Type B pancreatic cell (in vitro differentiated cells): Measurements from ENCODE around the gene RPL13A. TPM values are rescaled to one million over a fixed set of nuclear protein-coding genes. Genes with fewer than 3 reads are reported as not detected.
"Not testable (repeated sequence)": the region's sequence is repeated elsewhere in the genome, so short reads cannot be mapped to it uniquely, and the experiment has no call there.

Source experiments
- DNase-seq: peaks from one replicate; pipeline ENCODE4 v3.0.0; 2021; ENCODE audit warnings: mixed read lengths; ENCODE audit not compliant: unreplicated experiment; ENCODE audit errors: extremely low spot score
- H3K27ac Mint-ChIP-seq: 2 replicates; pipeline ENCODE4 v1.8.0; 2021; ENCODE audit warnings: mild to moderate bottlenecking, mixed read lengths
- H3K27me3 Mint-ChIP-seq: 2 replicates; pipeline ENCODE4 v1.8.0; 2021; ENCODE audit warnings: mixed read lengths
- H3K36me3 Mint-ChIP-seq: 2 replicates; pipeline ENCODE4 v1.8.0; 2021; ENCODE audit warnings: mixed read lengths
- H3K4me1 Mint-ChIP-seq: one replicate; pipeline ENCODE4 v1.8.0; 2021; ENCODE audit warnings: mixed read lengths; ENCODE audit not compliant: unreplicated experiment
- H3K4me3 Mint-ChIP-seq: 2 replicates; pipeline ENCODE4 v1.8.0; 2021; ENCODE audit warnings: mild to moderate bottlenecking, mixed read lengths
- H3K9me3 Mint-ChIP-seq: 2 replicates; pipeline ENCODE4 v1.8.0; 2021; ENCODE audit warnings: mixed read lengths
- total RNA-seq: library from RNA; stranded (reverse); gene quantifications from 2 replicates; pipeline ENCODE4 v1.2.1, GENCODE V29; 2021; ENCODE audit warnings: low replicate concordance
- TF ChIP-seq, protein P1 (sequence below): fragments of 200-600 bp; sonication (generic); conservative IDR thresholded peaks from 2 replicates; pipeline ENCODE4 v1.5.0; 2021; ENCODE audit warnings: antibody characterized with exemption, mild to moderate bottlenecking

RPL13A gene
- total RNA-seq, 1 donor from 2014 or later: 3,274 TPM

DNA sequence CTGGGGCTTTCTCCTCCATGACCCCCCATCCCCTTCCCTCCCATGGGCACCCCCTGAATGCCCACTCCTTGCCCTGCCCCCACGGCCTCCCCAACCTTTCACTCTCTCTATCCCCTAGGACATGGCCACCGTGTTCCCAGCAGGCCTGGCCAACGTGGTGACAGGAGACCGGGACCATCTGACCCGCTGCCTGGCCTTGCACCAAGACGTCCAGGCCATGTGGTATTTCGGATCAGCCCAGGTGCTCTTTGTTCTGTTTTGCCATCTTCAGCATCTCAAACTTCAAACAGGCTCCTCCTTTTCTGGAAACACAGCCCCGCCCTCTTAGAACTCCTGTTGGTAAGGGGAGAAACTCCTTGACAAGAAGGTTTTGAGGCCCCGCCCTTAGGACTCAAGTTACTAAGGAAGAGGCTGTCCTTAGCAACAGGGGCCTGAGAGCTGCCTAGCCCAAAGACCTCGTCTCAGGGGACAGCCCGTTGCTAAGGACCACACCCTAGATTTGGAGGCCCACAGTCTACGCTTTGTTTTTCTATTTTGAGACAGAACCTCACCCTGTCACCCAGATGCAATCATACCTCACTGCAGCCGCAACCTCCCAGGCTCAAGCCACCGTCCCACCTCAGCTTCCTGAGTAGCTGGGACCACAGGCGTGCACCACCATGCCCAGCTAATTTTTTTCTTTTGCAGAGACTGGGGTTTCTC, 18.5 kb upstream of the RPL13A start:
- H3K36me3 Mint-ChIP-seq: peaks cover 6% of the 10 kb centered on the region
- H3K9me3 Mint-ChIP-seq: no peaks in the 10 kb centered on the region
- no peak for DNase-seq
- H3K27ac Mint-ChIP-seq: peak overlapping the region; percentile 97
- peaks cover 7% of the 10 kb centered on the region for H3K4me1 Mint-ChIP-seq
- TF ChIP-seq, protein P1, sequence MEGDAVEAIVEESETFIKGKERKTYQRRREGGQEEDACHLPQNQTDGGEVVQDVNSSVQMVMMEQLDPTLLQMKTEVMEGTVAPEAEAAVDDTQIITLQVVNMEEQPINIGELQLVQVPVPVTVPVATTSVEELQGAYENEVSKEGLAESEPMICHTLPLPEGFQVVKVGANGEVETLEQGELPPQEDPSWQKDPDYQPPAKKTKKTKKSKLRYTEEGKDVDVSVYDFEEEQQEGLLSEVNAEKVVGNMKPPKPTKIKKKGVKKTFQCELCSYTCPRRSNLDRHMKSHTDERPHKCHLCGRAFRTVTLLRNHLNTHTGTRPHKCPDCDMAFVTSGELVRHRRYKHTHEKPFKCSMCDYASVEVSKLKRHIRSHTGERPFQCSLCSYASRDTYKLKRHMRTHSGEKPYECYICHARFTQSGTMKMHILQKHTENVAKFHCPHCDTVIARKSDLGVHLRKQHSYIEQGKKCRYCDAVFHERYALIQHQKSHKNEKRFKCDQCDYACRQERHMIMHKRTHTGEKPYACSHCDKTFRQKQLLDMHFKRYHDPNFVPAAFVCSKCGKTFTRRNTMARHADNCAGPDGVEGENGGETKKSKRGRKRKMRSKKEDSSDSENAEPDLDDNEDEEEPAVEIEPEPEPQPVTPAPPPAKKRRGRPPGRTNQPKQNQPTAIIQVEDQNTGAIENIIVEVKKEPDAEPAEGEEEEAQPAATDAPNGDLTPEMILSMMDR: no peak
- H3K4me3 Mint-ChIP-seq: peak overlapping the region; percentile 79
- peaks cover 3% of the 10 kb centered on the region for H3K27me3 Mint-ChIP-seq

DNA sequence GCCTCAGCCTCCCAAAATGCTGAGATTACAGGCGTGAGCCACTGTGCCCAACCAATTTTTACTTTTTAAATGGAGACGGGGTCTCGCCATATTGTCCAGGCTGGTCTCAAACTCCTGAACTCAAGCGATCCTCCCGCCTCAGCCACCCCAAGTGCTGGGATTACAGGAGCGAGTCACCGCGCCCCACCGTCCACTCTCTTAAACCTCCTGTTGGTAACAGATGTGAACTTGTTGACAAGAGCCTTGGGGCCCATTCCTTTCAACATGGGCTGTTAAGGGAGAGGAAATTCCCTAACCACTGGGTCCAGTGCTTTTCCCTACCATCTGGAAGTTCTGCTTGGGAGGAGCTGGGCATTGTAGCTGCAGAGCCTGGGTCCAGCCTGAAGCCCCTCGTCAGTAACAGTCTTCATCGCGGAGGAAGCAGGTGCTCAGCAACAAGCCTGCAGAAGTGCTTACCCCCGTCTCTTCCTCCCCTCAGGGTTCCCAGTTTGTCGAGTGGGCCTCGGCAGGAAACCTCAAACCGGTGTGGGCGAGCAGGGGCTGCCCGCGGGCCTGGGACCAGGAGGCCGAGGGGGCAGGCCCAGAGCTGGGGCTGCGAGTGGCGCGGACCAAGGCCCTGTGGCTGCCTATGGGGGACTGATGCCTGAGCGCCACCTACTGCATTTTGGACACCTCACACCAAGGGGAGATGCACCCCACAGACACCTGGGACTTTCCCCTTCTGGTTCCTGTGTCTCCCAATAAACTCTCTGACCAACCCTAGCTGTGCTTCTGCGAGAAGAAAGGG, 17.4 kb upstream of the RPL13A start:
- H3K27me3 Mint-ChIP-seq: peaks cover 9% of the 10 kb centered on the region
- H3K27ac Mint-ChIP-seq: no peak overlapping the region
- TF ChIP-seq, protein P1: no peak

DNA sequence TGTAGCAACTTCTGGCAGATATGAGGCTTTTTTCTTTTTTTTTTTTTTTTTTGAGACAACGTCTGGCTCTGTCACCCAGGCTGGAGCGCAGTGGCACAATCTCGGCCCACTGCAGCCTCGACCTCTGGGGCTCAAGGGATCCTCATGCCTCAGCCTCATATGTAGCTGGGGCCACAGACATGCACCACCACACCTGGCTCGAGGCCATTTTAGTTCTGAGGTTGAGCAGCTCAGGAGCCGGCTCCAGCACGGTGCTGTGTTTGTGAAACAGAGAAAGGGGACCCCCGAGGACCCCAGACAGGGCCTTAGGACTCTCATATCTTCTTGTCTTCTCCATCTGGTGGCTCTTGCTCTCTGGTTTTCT, 16.8 kb upstream of the RPL13A start:
- Mint-ChIP-seq H3K27me3 (peaks cover 14% of the 10 kb centered on the region), H3K9me3 (no peaks in the 10 kb centered on the region), H3K4me3 (no peak overlapping the region), H3K4me1 (peaks cover 7% of the 10 kb centered on the region), H3K27ac (no peak overlapping the region), H3K36me3 (peaks cover 6% of the 10 kb centered on the region)
- TF ChIP-seq, protein P1: no peak
- no peak for DNase-seq

More for the DNA sequence above, 17.4 kb upstream of the RPL13A start:
- no peak for DNase-seq
- no peak overlapping the region for H3K4me3 Mint-ChIP-seq
- H3K36me3 Mint-ChIP-seq: peaks cover 6% of the 10 kb centered on the region
- H3K4me1 Mint-ChIP-seq: peaks cover 7% of the 10 kb centered on the region
- no peaks in the 10 kb centered on the region for H3K9me3 Mint-ChIP-seq

DNA sequence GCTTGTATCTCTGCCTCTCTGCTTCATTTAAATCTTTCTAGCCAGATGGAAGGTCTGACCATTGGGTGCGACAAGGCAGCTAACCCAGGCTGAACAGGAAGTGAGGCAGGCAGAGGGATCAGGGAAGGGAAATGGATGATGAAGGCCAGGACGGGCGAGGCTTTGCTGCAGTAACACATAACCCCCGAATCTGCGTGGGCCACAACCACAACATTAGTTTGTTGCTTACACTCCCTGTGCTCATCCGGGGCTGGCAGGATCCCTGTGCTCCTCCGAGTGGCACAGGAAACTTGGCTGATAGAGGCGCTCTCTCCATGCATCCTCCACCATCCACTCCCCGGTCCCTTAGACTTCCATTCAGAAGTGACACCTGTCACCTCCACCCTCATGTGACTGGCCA, 14.5 kb upstream of the RPL13A start:
- H3K27ac Mint-ChIP-seq: no peak overlapping the region
- peak overlapping the region; percentile 51 for H3K4me3 Mint-ChIP-seq
- H3K27me3 Mint-ChIP-seq: peaks cover 22% of the 10 kb centered on the region
- peaks cover 6% of the 10 kb centered on the region for H3K36me3 Mint-ChIP-seq
- TF ChIP-seq, protein P1: no peak
- DNase-seq: no peak
- no peaks in the 10 kb centered on the region for H3K9me3 Mint-ChIP-seq
- peaks cover 13% of the 10 kb centered on the region for H3K4me1 Mint-ChIP-seq

DNA sequence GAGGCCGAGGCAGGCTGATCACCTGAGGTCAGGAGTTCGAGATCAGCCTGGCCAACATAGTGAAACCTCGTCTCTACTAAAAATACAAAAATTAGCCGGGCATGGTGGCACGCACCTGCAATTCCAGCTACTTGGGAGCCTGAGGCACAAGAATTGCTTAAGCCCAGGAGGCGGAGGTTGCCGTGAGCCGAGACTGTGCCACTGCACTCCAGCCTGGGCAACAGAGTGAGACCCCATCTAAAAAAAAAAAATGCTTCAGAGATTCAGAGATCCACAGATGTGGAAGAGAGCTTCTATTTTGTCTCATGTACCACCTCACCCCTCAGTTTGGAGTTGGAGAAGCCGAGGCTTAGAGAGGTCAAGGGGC, 13.9 kb upstream of the RPL13A start:
- DNase-seq, H3K36me3 Mint-ChIP-seq, H3K9me3 Mint-ChIP-seq, H3K27ac Mint-ChIP-seq, H3K4me3 Mint-ChIP-seq: not testable (repeated sequence)
- Mint-ChIP-seq H3K4me1 (peaks cover 13% of the 10 kb centered on the region), H3K27me3 (peaks cover 22% of the 10 kb centered on the region)

DNA sequence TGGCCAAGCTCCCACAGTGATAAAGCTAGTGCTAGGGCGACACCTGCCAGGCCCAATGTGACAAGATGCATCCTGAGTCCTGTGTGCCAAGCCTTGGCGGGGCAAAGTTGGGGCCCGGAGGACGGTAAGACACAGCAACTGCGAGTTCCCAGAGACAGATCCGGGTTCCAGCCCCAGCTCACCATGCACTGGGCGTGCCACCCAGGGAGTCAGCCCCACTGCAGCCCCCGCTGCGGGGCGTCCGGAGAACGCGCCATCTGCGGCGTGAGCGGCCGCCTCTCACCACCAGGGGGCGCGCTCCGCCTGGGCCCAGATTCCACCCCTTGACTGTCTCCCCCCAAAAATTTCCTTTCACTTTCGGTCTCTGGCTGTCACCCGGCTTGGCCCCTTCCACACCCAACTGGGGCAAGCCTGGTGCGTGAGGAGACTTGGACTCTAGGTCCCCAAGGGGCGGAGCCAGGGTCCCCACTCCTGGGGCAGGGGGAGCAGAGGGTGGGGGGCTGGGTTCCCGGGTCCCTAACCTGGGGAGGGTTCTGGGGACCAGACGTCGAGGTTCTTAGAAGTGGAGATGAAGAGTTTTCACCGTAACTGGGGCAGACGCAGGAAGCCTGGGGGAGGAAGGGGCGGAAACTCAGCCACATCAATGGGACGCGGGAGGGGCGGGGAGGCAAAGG, 13.4 kb upstream of the RPL13A start, which contains the start of gene FLT3LG:
TSS of gene FLT3LG (plus strand) at position 348 of the 674 bp plus-strand sequence. CDS start 425 bp downstream, outside the sequence.
- H3K27me3 Mint-ChIP-seq: peaks cover 22% of the 10 kb centered on the region
- H3K4me1 Mint-ChIP-seq: peaks cover 9% of the 10 kb centered on the region
- no peak for DNase-seq
- H3K36me3 Mint-ChIP-seq: peaks cover 2% of the 10 kb centered on the region
- H3K9me3 Mint-ChIP-seq: no peaks in the 10 kb centered on the region
- no peak within 1 kb of the TSS for H3K27ac Mint-ChIP-seq
- TF ChIP-seq, protein P1: peak; percentile 97
- H3K4me3 Mint-ChIP-seq: peak within 1 kb of the TSS; percentile 47
